Mesenchymal stem cell (in vitro differentiated cells and primary cell): ENCODE results near the gene GLO1.

Source experiments
- DNase-seq: peaks from one replicate; pipeline ENCODE4 v3.0.0-alpha.2; 2013
- H2AFZ ChIP-seq: one replicate; pipeline ENCODE4 v1.6.1; 2013; ENCODE audit warnings: low read depth, mild to moderate bottlenecking, control low read depth, inconsistent platforms, low read length, moderate library complexity
- H2AK5ac ChIP-seq: 2 replicates; pipeline ENCODE4 v1.6.1; 2013; ENCODE audit warnings: low read length, moderate library complexity, mild to moderate bottlenecking, inconsistent platforms; ENCODE audit not compliant: severe bottlenecking
- H2BK120ac ChIP-seq: one replicate; pipeline ENCODE4 v1.6.1; 2013; ENCODE audit warnings: low read depth, mild to moderate bottlenecking, inconsistent platforms, low read length, moderate library complexity
- H2BK12ac ChIP-seq, 2 experiments: one replicate each; pipeline ENCODE4 v1.6.1; 2013; ENCODE audit warnings: inconsistent platforms in 2 of 2, low read length in 2 of 2, mild to moderate bottlenecking in 2 of 2, moderate library complexity in 2 of 2, control low read depth in 1 of 2
- H2BK15ac ChIP-seq: one replicate; pipeline ENCODE4 v1.6.1; 2013; ENCODE audit warnings: mild to moderate bottlenecking, low read depth, inconsistent platforms; ENCODE audit not compliant: poor library complexity, severe bottlenecking
- H2BK5ac ChIP-seq: 2 replicates; pipeline ENCODE4 v1.6.1; 2013; ENCODE audit warnings: low read depth, mild to moderate bottlenecking, low read length, control low read depth, inconsistent platforms; ENCODE audit not compliant: poor library complexity, severe bottlenecking
- H3K14ac ChIP-seq, 2 experiments: one replicate each; pipeline ENCODE4 v1.6.1; 2013; ENCODE audit warnings: inconsistent platforms in 2 of 2, low read length in 2 of 2, control low read depth in 1 of 2, mild to moderate bottlenecking in 1 of 2, moderate library complexity in 1 of 2
- H3K18ac ChIP-seq, 2 experiments: one replicate each; pipeline ENCODE4 v1.6.1; 2013; ENCODE audit warnings: inconsistent platforms in 2 of 2, low read length in 2 of 2, control low read depth in 1 of 2, low read depth in 1 of 2, mild to moderate bottlenecking in 1 of 2
- H3K23ac ChIP-seq, 2 experiments: one replicate each; pipeline ENCODE4 v1.6.1; 2013; ENCODE audit warnings: inconsistent platforms in 2 of 2, low read length in 2 of 2, mild to moderate bottlenecking in 2 of 2, moderate library complexity in 2 of 2, control low read depth in 1 of 2
- H3K27ac ChIP-seq: 2 replicates; pipeline ENCODE4 v1.5.1; 2013; ENCODE audit warnings: mild to moderate bottlenecking, moderate library complexity, low read length, control low read depth, inconsistent platforms; ENCODE audit not compliant: poor library complexity, severe bottlenecking
- H3K27me3 ChIP-seq, 2 experiments: 2 replicates each; pipeline versions ENCODE4 v1.6.1 to v1.7.0; 2013; ENCODE audit warnings: low read length in 2 of 2, mild to moderate bottlenecking in 2 of 2, moderate library complexity in 2 of 2, control low read depth in 1 of 2, inconsistent platforms in 1 of 2; ENCODE audit not compliant: control insufficient read depth in 1 of 2, insufficient read depth in 1 of 2
- H3K36me3 ChIP-seq, 2 experiments: 2 replicates each; pipeline versions ENCODE4 v1.6.1 to v1.7.0; 2013; ENCODE audit warnings: low read length in 2 of 2, control low read depth in 1 of 2, inconsistent platforms in 1 of 2, low read depth in 1 of 2, mild to moderate bottlenecking in 1 of 2; ENCODE audit not compliant: insufficient read depth in 2 of 2, control insufficient read depth in 1 of 2
- H3K4ac ChIP-seq, 2 experiments: one replicate each; pipeline ENCODE4 v1.6.1; 2013; ENCODE audit warnings: inconsistent platforms in 2 of 2, low read length in 2 of 2, mild to moderate bottlenecking in 2 of 2, moderate library complexity in 2 of 2, control low read depth in 1 of 2, low read depth in 1 of 2
- H3K4me1 ChIP-seq: 2 replicates; pipeline ENCODE4 v1.6.1; 2013; ENCODE audit warnings: low read depth, low read length, control low read depth; ENCODE audit not compliant: control insufficient read depth, insufficient read depth
- H3K4me2 ChIP-seq: 2 replicates; pipeline ENCODE4 v1.6.1; 2013; ENCODE audit warnings: low read length, mild to moderate bottlenecking, inconsistent platforms; ENCODE audit not compliant: poor library complexity, severe bottlenecking
- H3K4me3 ChIP-seq, 2 experiments: 2 replicates each; pipeline versions ENCODE4 v1.5.1 to v1.7.0; 2013; ENCODE audit warnings: low read length in 2 of 2, mild to moderate bottlenecking in 2 of 2, control low read depth in 1 of 2, low read depth in 1 of 2; ENCODE audit not compliant: insufficient read depth in 1 of 2
- H3K79me1 ChIP-seq: replicated peaks from 2 replicates; pipeline ENCODE4 v1.6.1; 2013; ENCODE audit warnings: mild to moderate bottlenecking, control low read depth, low read length, inconsistent platforms; ENCODE audit not compliant: poor library complexity, severe bottlenecking
- H3K9ac ChIP-seq: 2 replicates; pipeline ENCODE4 v1.7.0; 2013; ENCODE audit warnings: mild to moderate bottlenecking, low read length, moderate library complexity
- H3K9me3 ChIP-seq: 2 replicates; pipeline ENCODE4 v1.7.0; 2013; ENCODE audit warnings: mild to moderate bottlenecking, low read length; ENCODE audit not compliant: control insufficient read depth
- H4K8ac ChIP-seq: one replicate; pipeline ENCODE4 v1.6.1; 2013; ENCODE audit warnings: inconsistent platforms, mild to moderate bottlenecking, low read length, moderate library complexity
- H4K91ac ChIP-seq: one replicate; pipeline ENCODE4 v1.6.1; 2013; ENCODE audit warnings: mild to moderate bottlenecking, low read length, inconsistent platforms
- WGBS: methylation state at CpG from one replicate; pipeline ENCODE4 v1.1.7; 2013; ENCODE audit warnings: mixed read lengths; 5-methylcytosine and 5-hydroxymethylcytosine counted together

GLO1 gene

GRCh38 chr6:38632490-38632889, 70.5 kb downstream of the GLO1 start:
- no peaks in the 10 kb centered on the region for H3K9me3 ChIP-seq
- H3K9ac ChIP-seq, result no peak overlapping the region
- H2AK5ac ChIP-seq, result no peak overlapping the region
- no peak overlapping the region for H4K91ac ChIP-seq
- H3K14ac ChIP-seq, result no peak overlapping the region
- WGBS, result 60% methylated on average over 1 of the region's 1 CpG
- H3K4me2 ChIP-seq, result no peak overlapping the region
- no peak overlapping the region for H3K4me3 ChIP-seq
- H3K18ac ChIP-seq, result no peak overlapping the region
- no peak overlapping the region for H2BK120ac ChIP-seq
- peaks cover 19% of the 10 kb centered on the region for H3K79me1 ChIP-seq
- DNase-seq, result no peak
- H2BK15ac ChIP-seq, result no peak overlapping the region
- no peaks in the 10 kb centered on the region for H3K27me3 ChIP-seq
- no peak overlapping the region for H4K8ac ChIP-seq
- no peak overlapping the region for H2BK5ac ChIP-seq
- no peak overlapping the region for H3K4ac ChIP-seq
- H3K36me3 ChIP-seq, result no peaks in the 10 kb centered on the region
- no peaks in the 10 kb centered on the region for H3K4me1 ChIP-seq
- no peak overlapping the region for H2BK12ac ChIP-seq
- H2AFZ ChIP-seq, result no peak overlapping the region
- H3K27ac ChIP-seq, result no peak overlapping the region
- no peak overlapping the region for H3K23ac ChIP-seq

GRCh38 chr6:38631186-38631783, 71.7 kb downstream of the GLO1 start:
- H2BK15ac ChIP-seq, result no peak overlapping the region
- no peaks in the 10 kb centered on the region for H3K4me1 ChIP-seq
- no peak overlapping the region for H2AFZ ChIP-seq
- no peak overlapping the region for H3K27ac ChIP-seq
- no peaks in the 10 kb centered on the region for H3K9me3 ChIP-seq
- no peak overlapping the region for H2AK5ac ChIP-seq
- no peak overlapping the region for H4K91ac ChIP-seq
- no peak overlapping the region for H2BK5ac ChIP-seq
- no peak overlapping the region for H3K4me3 ChIP-seq
- no peak overlapping the region for H3K18ac ChIP-seq
- no peak overlapping the region for H3K14ac ChIP-seq
- no peak overlapping the region for H2BK120ac ChIP-seq
- no peaks in the 10 kb centered on the region for H3K27me3 ChIP-seq
- no peak overlapping the region for H3K23ac ChIP-seq
- peaks cover 17% of the 10 kb centered on the region for H3K79me1 ChIP-seq
- H3K4me2 ChIP-seq, result no peak overlapping the region
- no peak overlapping the region for H3K4ac ChIP-seq
- no peak overlapping the region for H3K9ac ChIP-seq
- H3K36me3 ChIP-seq, result no peaks in the 10 kb centered on the region
- DNase-seq, result no peak
- WGBS, result 85% methylated on average over 1 of the region's 3 CpGs
- no peak overlapping the region for H4K8ac ChIP-seq
- H2BK12ac ChIP-seq, result no peak overlapping the region
